Measurements from ENCODE around the gene BRSK1.

BRSK1 gene

DNA sequence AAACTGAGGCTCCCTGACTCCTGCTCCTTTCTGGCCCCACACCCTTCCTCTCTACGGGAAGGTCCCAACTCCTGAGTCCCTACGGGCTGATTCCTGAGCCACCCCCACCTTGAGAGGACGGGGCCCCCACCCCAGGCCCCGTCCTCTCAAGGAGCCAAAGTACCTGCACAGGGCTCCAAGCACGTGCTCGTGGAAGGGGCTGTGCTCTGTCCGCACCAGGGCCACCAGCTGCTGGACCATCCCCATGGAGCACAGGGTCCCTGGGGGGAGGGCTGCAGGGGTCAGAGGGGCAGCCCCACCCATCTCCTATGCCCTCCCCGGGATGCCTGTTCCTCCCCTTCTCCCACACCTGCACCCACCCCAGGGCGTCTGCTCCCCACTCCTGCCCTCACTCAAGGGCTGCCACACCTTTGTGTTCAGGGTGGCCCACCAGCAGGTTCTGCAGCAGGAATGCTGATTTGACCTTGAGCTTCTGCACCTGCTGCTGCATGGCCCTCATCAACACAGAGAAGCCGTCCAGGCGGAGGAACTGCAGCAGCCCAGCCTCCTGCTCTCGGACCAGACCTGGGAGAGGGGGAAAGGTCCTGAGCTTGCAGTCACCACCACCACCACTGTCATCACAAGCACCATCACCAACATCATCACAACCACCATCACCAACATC is 17.9 kb upstream of the BRSK1 start:
- TF ChIP-seq FOXP2 (optimal IDR thresholded peaks at IDR 0.05; ENCODE audit: borderline replicate concordance, extremely low read depth, extremely low read length, insufficient read depth) = no peak

- no peak for TF ChIP-seq FOXP2 (optimal IDR thresholded peaks at IDR 0.05; ENCODE audit: borderline replicate concordance, extremely low read depth, extremely low read length, insufficient read depth)
These were observed 17.4 kb upstream of the BRSK1 start for GRCh38 chr19:55266404-55266803.

GRCh38 chr19:55266840-55267239 is 17.0 kb upstream of the BRSK1 start:
- TF ChIP-seq TAF1 (IDR thresholded peaks at IDR 0.05; ENCODE audit: borderline replicate concordance, insufficient read depth, low read length) (no peak), POLR2AphosphoS5 (IDR thresholded peaks at IDR 0.05; ENCODE audit: low read depth, low read length) (no peak), SIN3A (IDR thresholded peaks at IDR 0.05; ENCODE audit: borderline replicate concordance, insufficient read depth, low read length) (no peak), FOXP2 (optimal IDR thresholded peaks at IDR 0.05; ENCODE audit: borderline replicate concordance, extremely low read depth, extremely low read length, insufficient read depth) (no peak)
- TF ChIP-seq, protein P1, sequence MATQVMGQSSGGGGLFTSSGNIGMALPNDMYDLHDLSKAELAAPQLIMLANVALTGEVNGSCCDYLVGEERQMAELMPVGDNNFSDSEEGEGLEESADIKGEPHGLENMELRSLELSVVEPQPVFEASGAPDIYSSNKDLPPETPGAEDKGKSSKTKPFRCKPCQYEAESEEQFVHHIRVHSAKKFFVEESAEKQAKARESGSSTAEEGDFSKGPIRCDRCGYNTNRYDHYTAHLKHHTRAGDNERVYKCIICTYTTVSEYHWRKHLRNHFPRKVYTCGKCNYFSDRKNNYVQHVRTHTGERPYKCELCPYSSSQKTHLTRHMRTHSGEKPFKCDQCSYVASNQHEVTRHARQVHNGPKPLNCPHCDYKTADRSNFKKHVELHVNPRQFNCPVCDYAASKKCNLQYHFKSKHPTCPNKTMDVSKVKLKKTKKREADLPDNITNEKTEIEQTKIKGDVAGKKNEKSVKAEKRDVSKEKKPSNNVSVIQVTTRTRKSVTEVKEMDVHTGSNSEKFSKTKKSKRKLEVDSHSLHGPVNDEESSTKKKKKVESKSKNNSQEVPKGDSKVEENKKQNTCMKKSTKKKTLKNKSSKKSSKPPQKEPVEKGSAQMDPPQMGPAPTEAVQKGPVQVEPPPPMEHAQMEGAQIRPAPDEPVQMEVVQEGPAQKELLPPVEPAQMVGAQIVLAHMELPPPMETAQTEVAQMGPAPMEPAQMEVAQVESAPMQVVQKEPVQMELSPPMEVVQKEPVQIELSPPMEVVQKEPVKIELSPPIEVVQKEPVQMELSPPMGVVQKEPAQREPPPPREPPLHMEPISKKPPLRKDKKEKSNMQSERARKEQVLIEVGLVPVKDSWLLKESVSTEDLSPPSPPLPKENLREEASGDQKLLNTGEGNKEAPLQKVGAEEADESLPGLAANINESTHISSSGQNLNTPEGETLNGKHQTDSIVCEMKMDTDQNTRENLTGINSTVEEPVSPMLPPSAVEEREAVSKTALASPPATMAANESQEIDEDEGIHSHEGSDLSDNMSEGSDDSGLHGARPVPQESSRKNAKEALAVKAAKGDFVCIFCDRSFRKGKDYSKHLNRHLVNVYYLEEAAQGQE (IDR thresholded peaks at IDR 0.05; ENCODE audit: insufficient read depth in 1 of 2, low read depth in 2 of 2, low read length in 2 of 2) = no peak

DNA sequence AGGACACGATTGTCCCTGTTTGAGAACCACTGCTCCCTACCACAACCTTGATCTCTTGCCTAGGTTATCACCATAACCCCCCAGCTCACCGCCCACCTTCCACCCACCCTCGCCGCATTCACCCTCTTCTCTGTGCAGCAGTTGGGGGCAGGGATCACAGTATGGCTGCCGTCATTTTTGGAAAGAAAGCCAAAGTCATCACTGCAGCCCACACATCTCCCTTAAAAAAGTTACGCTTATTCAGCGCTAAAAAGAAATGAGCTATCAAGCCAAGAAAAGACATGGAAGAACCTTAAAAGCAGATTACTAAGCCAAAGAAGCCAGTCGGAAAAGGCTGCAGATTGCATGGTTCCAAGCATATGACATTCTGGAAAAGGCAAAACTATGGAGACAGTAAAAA is 14.5 kb upstream of the BRSK1 start:
- no peak for TF ChIP-seq TAF1 (IDR thresholded peaks at IDR 0.05; ENCODE audit: borderline replicate concordance, insufficient read depth, low read length)
- no peak for TF ChIP-seq SIN3A (IDR thresholded peaks at IDR 0.05; ENCODE audit: borderline replicate concordance, insufficient read depth, low read length)
- TF ChIP-seq, protein P1 (IDR thresholded peaks at IDR 0.05; ENCODE audit: insufficient read depth in 1 of 2, low read depth in 2 of 2, low read length in 2 of 2) = no peak

DNA sequence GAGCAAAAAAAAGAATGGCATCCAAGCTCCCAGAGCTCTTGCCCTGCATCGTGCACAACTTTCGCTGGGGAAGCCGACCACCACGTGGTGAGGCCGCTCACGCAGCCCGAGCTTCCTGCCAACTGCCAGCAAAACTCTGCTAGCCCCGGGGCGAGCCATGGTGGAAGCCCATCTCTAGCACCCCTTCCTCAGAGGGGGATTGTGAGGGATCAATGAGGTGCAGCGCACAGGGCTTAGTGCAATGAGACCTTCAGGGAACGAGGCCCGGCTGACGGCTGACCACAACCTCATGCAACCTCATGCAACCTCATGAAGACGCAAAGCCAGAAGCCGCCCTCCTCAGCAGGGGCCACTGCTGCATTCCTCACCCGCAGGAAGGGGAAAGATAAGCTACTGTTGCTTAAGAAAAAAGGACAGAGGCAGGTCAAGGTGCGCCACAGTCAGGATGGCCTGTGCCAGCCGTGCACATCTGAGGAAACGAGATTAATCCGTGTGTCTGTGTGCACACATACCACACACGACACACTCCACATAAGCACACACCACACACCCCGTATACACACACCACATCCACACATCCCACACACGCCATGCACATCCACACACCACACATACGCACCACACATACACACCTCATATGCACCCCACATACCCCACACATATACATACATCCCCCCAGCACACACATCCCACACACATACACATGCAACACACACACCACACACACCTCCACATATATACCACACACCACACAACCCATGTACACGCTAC is 13.4 kb upstream of the BRSK1 start:
- TF ChIP-seq, protein P1 (IDR thresholded peaks at IDR 0.05; ENCODE audit: insufficient read depth in 1 of 2, low read depth in 2 of 2, low read length in 2 of 2) = no peak
- TF ChIP-seq SIN3A (IDR thresholded peaks at IDR 0.05; ENCODE audit: borderline replicate concordance, insufficient read depth, low read length) (no peak), TAF1 (IDR thresholded peaks at IDR 0.05; ENCODE audit: borderline replicate concordance, insufficient read depth, low read length) (no peak), FOXP2 (optimal IDR thresholded peaks at IDR 0.05; ENCODE audit: borderline replicate concordance, extremely low read depth, extremely low read length, insufficient read depth) (no peak)

DNA sequence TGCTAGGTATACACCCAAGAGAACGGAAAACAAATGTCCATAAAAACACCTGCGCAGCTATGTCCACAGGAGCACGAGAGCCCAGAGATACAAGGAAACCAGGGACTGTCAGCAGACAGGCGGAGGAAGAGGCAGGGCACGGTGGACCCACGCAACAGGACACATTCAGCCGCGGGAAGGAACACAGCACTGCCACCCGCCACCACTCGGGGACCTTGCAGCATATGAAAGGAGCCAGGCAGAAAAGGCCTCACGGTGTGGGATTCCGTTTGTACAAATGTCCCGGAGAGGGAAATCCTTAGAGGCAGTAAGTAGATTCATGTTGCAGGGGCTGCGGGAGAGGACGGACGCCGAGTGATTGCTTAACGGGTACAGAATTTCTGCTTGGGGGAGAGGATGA is 11.7 kb upstream of the BRSK1 start:
- TF ChIP-seq TAF1 (IDR thresholded peaks at IDR 0.05; ENCODE audit: borderline replicate concordance, insufficient read depth, low read length) = no peak
- no peak for TF ChIP-seq FOXP2 (optimal IDR thresholded peaks at IDR 0.05; ENCODE audit: borderline replicate concordance, extremely low read depth, extremely low read length, insufficient read depth)
- TF ChIP-seq POLR2AphosphoS5 (IDR thresholded peaks at IDR 0.05; ENCODE audit: low read depth, low read length) = no peak
- no peak for TF ChIP-seq SIN3A (IDR thresholded peaks at IDR 0.05; ENCODE audit: borderline replicate concordance, insufficient read depth, low read length)
- TF ChIP-seq, protein P1 (IDR thresholded peaks at IDR 0.05; ENCODE audit: insufficient read depth in 1 of 2, low read depth in 2 of 2, low read length in 2 of 2) = no peak
